WTC11 (cell line): ENCODE results near the gene LYST. TPM values are rescaled to one million over a fixed set of nuclear protein-coding genes. Genes with fewer than 3 reads are reported as not detected.

Experiments used
- ATAC-seq: fragments of 200-7000 bp; cut with Tn5 transposase; 2 replicates; pipeline ENCODE4 v1.10.0; 2021; ENCODE audit warnings: mild to moderate bottlenecking, moderate library complexity
- CTCF ChIA-PET: fragments of 300-600 bp; sonication (Branson Sonifier 250); formaldehyde crosslinking; loops from one replicate; lab custom pipeline; 2021; ENCODE audit warnings: antibody characterized with exemption; lab: Charles Lee
- POLR2A ChIA-PET: fragments of 350-600 bp; sonication (Branson Sonifier 250); formaldehyde crosslinking; loops from one replicate; lab custom pipeline; 2021; ENCODE audit warnings: antibody characterized with exemption; lab: Charles Lee
- DNase-seq: peaks from one replicate; pipeline ENCODE4 v3.0.0; 2021; ENCODE audit warnings: low spot score
- H3K27ac Mint-ChIP-seq: 2 replicates; pipeline ENCODE4 v1.8.0; 2021; ENCODE audit warnings: mixed read lengths
- H3K27me3 Mint-ChIP-seq: 2 replicates; pipeline ENCODE4 v1.8.0; 2021; ENCODE audit warnings: low read depth, mild to moderate bottlenecking, moderate library complexity, mixed read lengths
- H3K36me3 Mint-ChIP-seq: 2 replicates; pipeline ENCODE4 v1.8.0; 2021; ENCODE audit warnings: mixed read lengths
- H3K4me1 Mint-ChIP-seq: 2 replicates; pipeline ENCODE4 v1.8.0; 2022; ENCODE audit warnings: mixed read lengths
- H3K4me3 Mint-ChIP-seq: 2 replicates; pipeline ENCODE4 v1.8.0; 2021; ENCODE audit warnings: mild to moderate bottlenecking, moderate library complexity, mixed read lengths
- H3K9me3 Mint-ChIP-seq: 2 replicates; pipeline ENCODE4 v1.8.0; 2021; ENCODE audit warnings: mixed read lengths
- ATF1 ChIP-seq: sonication (generic); formaldehyde crosslinking; IDR thresholded peaks from 2 replicates; pipeline ENCODE4 v1.8.1; 2023; ENCODE audit warnings: mild to moderate bottlenecking, moderate library complexity, missing genetic modification reagents
- ATF3 ChIP-seq: sonication (generic); formaldehyde crosslinking; conservative IDR thresholded peaks from 2 replicates; pipeline ENCODE4 v1.8.1; 2022; ENCODE audit warnings: mild to moderate bottlenecking, missing genetic modification reagents
- CBFB ChIP-seq: sonication (generic); formaldehyde crosslinking; IDR thresholded peaks from 2 replicates; pipeline ENCODE4 v1.8.1; 2022; ENCODE audit warnings: mild to moderate bottlenecking, low read depth, missing genetic modification reagents
- CTCF ChIP-seq: fragments of 200-600 bp; IDR thresholded peaks from 2 replicates; pipeline ENCODE4 v1.8.0; 2022; ENCODE audit warnings: antibody characterized with exemption
- EMX1 ChIP-seq: fragments of 250-450 bp; sonication (Bioruptor Pico); IDR thresholded peaks from 2 replicates; pipeline ENCODE4 v1.8.0; 2021; ENCODE audit warnings: mild to moderate bottlenecking
- ETV6 ChIP-seq: sonication (generic); formaldehyde crosslinking; IDR thresholded peaks from 2 replicates; pipeline ENCODE4 v1.8.1; 2022; ENCODE audit warnings: mild to moderate bottlenecking, missing genetic modification reagents
- FOXJ3 ChIP-seq: sonication (generic); formaldehyde crosslinking; IDR thresholded peaks from 2 replicates; pipeline ENCODE4 v1.9.0; 2021; ENCODE audit warnings: missing genetic modification reagents, mild to moderate bottlenecking, borderline replicate concordance
- HMGA2 ChIP-seq: fragments of 250-450 bp; sonication (Bioruptor Pico); IDR thresholded peaks from 2 replicates; pipeline ENCODE4 v1.4.0; 2021; ENCODE audit warnings: mild to moderate bottlenecking, moderate library complexity
- IRF1 ChIP-seq: sonication (generic); formaldehyde crosslinking; IDR thresholded peaks from 2 replicates; pipeline ENCODE4 v1.8.0; 2023; ENCODE audit warnings: missing genetic modification reagents
- KAT7 ChIP-seq: sonication (generic); formaldehyde crosslinking; IDR thresholded peaks from 2 replicates; pipeline ENCODE4 v1.8.1; 2023; ENCODE audit warnings: missing genetic modification reagents, mild to moderate bottlenecking, borderline replicate concordance
- MXD4 ChIP-seq: fragments of 250-450 bp; sonication (Bioruptor Pico); IDR thresholded peaks from 2 replicates; pipeline ENCODE4 v1.8.0; 2021; ENCODE audit warnings: mild to moderate bottlenecking, moderate library complexity, borderline replicate concordance
- NFE2L1 ChIP-seq: sonication (generic); formaldehyde crosslinking; IDR thresholded peaks from 2 replicates; pipeline ENCODE4 v1.8.1; 2023; ENCODE audit warnings: missing genetic modification reagents
- OVOL2 ChIP-seq: fragments of 250-450 bp; sonication (Bioruptor Pico); IDR thresholded peaks from 2 replicates; pipeline ENCODE4 v1.9.0; 2021; ENCODE audit warnings: mild to moderate bottlenecking, borderline replicate concordance
- SP1 ChIP-seq: sonication (generic); formaldehyde crosslinking; conservative IDR thresholded peaks from 2 replicates; pipeline ENCODE4 v1.8.1; 2022; ENCODE audit warnings: missing genetic modification reagents
- TCF7 ChIP-seq: sonication (generic); formaldehyde crosslinking; IDR thresholded peaks from 2 replicates; pipeline ENCODE4 v1.8.0; 2022; ENCODE audit warnings: mild to moderate bottlenecking, low read depth, missing genetic modification reagents, moderate library complexity
- TEAD1 ChIP-seq: sonication (generic); formaldehyde crosslinking; IDR thresholded peaks from 2 replicates; pipeline ENCODE4 v1.8.0; 2022; ENCODE audit warnings: mild to moderate bottlenecking, missing genetic modification reagents
- TP53 ChIP-seq: sonication (generic); formaldehyde crosslinking; IDR thresholded peaks from 2 replicates; pipeline ENCODE4 v1.8.1; 2023; ENCODE audit warnings: mild to moderate bottlenecking, missing genetic modification reagents
- ZBTB21 ChIP-seq: sonication (generic); formaldehyde crosslinking; IDR thresholded peaks from 2 replicates; pipeline ENCODE4 v1.8.1; 2023; ENCODE audit warnings: mild to moderate bottlenecking, missing genetic modification reagents, borderline replicate concordance
- ZNF232 ChIP-seq: sonication (generic); formaldehyde crosslinking; IDR thresholded peaks from 2 replicates; pipeline ENCODE4 v1.8.0; 2022; ENCODE audit warnings: mild to moderate bottlenecking, missing genetic modification reagents
- total RNA-seq: library from RNA; stranded (reverse); gene quantifications from 3 replicates; pipeline ENCODE4 v1.2.3, GENCODE V29; 2021
- TF ChIP-seq, protein P1 (sequence below): sonication (generic); formaldehyde crosslinking; IDR thresholded peaks from 2 replicates; pipeline ENCODE4 v1.8.0; 2023; ENCODE audit warnings: missing genetic modification reagents, mild to moderate bottlenecking, borderline replicate concordance
- TF ChIP-seq, protein P2 (sequence below): sonication (generic); formaldehyde crosslinking; IDR thresholded peaks from 2 replicates; pipeline ENCODE4 v1.8.0; 2022; ENCODE audit warnings: mild to moderate bottlenecking, missing genetic modification reagents
- TF ChIP-seq, protein P3 (sequence below): sonication (generic); formaldehyde crosslinking; IDR thresholded peaks from 2 replicates; pipeline ENCODE4 v1.8.1; 2023; ENCODE audit warnings: mild to moderate bottlenecking, missing genetic modification reagents, moderate library complexity
- TF ChIP-seq, protein P4 (sequence below): sonication (generic); formaldehyde crosslinking; IDR thresholded peaks from 2 replicates; pipeline ENCODE4 v1.8.1; 2023; ENCODE audit warnings: mild to moderate bottlenecking, missing genetic modification reagents, borderline replicate concordance

LYST gene
- total RNA-seq, 1 experiment from 2014 or later: 0.59 TPM

DNA sequence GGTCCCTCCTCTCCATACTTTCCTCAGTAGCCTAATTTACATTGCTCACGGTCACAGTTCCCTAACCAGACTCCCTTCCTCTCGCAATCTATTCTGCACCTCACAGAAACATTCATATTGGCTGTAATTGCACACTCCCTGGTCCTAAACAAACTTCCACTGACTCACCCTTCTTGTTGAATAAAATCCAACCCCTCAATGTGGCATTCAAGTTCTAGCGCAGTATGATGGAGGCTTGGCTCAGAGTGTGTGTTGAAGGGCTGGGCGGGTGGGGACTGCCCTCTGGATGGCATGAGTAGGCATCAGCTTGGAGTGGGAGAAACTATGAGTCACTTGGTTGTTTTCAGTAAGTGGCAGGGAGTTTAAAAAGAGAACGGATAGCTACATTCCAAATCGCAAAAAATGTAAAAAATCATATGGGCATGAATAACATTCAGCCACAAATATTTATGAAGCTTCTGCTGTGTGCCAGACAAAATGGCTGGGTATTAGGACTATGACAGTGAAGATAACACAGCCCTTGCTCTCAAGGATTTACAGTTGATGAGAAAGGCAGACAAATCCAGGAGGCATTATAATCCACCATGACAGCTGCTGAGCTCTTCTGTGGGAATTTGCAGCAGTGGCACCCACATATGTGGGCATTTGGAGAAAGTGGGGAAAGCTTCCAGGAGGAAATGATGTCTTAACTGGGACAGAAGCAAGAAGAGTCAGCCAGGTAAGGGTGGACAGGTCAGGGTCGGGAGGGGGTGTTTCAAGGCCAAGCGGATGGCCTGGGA is 42.2 kb upstream of the LYST start (continued):
- TF ChIP-seq, protein P1, sequence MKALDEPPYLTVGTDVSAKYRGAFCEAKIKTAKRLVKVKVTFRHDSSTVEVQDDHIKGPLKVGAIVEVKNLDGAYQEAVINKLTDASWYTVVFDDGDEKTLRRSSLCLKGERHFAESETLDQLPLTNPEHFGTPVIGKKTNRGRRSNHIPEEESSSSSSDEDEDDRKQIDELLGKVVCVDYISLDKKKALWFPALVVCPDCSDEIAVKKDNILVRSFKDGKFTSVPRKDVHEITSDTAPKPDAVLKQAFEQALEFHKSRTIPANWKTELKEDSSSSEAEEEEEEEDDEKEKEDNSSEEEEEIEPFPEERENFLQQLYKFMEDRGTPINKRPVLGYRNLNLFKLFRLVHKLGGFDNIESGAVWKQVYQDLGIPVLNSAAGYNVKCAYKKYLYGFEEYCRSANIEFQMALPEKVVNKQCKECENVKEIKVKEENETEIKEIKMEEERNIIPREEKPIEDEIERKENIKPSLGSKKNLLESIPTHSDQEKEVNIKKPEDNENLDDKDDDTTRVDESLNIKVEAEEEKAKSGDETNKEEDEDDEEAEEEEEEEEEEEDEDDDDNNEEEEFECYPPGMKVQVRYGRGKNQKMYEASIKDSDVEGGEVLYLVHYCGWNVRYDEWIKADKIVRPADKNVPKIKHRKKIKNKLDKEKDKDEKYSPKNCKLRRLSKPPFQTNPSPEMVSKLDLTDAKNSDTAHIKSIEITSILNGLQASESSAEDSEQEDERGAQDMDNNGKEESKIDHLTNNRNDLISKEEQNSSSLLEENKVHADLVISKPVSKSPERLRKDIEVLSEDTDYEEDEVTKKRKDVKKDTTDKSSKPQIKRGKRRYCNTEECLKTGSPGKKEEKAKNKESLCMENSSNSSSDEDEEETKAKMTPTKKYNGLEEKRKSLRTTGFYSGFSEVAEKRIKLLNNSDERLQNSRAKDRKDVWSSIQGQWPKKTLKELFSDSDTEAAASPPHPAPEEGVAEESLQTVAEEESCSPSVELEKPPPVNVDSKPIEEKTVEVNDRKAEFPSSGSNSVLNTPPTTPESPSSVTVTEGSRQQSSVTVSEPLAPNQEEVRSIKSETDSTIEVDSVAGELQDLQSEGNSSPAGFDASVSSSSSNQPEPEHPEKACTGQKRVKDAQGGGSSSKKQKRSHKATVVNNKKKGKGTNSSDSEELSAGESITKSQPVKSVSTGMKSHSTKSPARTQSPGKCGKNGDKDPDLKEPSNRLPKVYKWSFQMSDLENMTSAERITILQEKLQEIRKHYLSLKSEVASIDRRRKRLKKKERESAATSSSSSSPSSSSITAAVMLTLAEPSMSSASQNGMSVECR (CRISPR knock-in tag): no peak
- no peak for TF ChIP-seq ATF1 (CRISPR knock-in tag)
- no peak for TF ChIP-seq TP53 (CRISPR knock-in tag)
- no peak for TF ChIP-seq MXD4 (CRISPR knock-in tag)
- TF ChIP-seq SP1 (CRISPR knock-in tag): no peak
- no peak for TF ChIP-seq CTCF
- TF ChIP-seq TCF7 (CRISPR knock-in tag): no peak
- no peak for TF ChIP-seq EMX1 (CRISPR knock-in tag)
- TF ChIP-seq NFE2L1 (CRISPR knock-in tag): no peak
- TF ChIP-seq, all 79 proteins: peak for 0

GRCh38 chr1:235907897-235908240 is 41.2 kb upstream of the LYST start:
- peaks cover 11% of the 10 kb centered on the region for H3K4me1 Mint-ChIP-seq
- no peak for DNase-seq
- ChIA-PET CTCF (interaction anchor here (1.3 kb wide), 1 partner anchor 64 kb away, joined by 4 read pairs; no protein-coding TSS in a partner anchor), POLR2A (no interaction called here)
- no peak for ATAC-seq
- no peaks in the 10 kb centered on the region for H3K36me3 Mint-ChIP-seq
- H3K9me3 Mint-ChIP-seq: no peaks in the 10 kb centered on the region
- no peak overlapping the region for H3K4me3 Mint-ChIP-seq
- no peaks in the 10 kb centered on the region; the same call in 1 of the 2 replicates for H3K27me3 Mint-ChIP-seq
- no peak overlapping the region for H3K27ac Mint-ChIP-seq
- TF ChIP-seq CBFB (CRISPR knock-in tag): no peak
- TF ChIP-seq ZBTB21: no peak
- no peak for TF ChIP-seq ATF3 (CRISPR knock-in tag)
- TF ChIP-seq ETV6 (CRISPR knock-in tag): no peak
- TF ChIP-seq, protein P2, sequence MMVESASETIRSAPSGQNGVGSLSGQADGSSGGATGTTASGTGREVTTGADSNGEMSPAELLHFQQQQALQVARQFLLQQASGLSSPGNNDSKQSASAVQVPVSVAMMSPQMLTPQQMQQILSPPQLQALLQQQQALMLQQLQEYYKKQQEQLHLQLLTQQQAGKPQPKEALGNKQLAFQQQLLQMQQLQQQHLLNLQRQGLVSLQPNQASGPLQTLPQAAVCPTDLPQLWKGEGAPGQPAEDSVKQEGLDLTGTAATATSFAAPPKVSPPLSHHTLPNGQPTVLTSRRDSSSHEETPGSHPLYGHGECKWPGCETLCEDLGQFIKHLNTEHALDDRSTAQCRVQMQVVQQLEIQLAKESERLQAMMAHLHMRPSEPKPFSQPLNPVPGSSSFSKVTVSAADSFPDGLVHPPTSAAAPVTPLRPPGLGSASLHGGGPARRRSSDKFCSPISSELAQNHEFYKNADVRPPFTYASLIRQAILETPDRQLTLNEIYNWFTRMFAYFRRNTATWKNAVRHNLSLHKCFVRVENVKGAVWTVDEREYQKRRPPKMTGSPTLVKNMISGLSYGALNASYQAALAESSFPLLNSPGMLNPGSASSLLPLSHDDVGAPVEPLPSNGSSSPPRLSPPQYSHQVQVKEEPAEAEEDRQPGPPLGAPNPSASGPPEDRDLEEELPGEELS (CRISPR knock-in tag): no peak
- no peak for TF ChIP-seq HMGA2 (CRISPR knock-in tag)
- no peak for TF ChIP-seq IRF1 (CRISPR knock-in tag)
- TF ChIP-seq OVOL2 (CRISPR knock-in tag): no peak
- TF ChIP-seq TEAD1: no peak
- TF ChIP-seq KAT7 (CRISPR knock-in tag): no peak
- no peak for TF ChIP-seq FOXJ3 (CRISPR knock-in tag)
- no peak for TF ChIP-seq ZNF232 (CRISPR knock-in tag)
- TF ChIP-seq, protein P3, sequence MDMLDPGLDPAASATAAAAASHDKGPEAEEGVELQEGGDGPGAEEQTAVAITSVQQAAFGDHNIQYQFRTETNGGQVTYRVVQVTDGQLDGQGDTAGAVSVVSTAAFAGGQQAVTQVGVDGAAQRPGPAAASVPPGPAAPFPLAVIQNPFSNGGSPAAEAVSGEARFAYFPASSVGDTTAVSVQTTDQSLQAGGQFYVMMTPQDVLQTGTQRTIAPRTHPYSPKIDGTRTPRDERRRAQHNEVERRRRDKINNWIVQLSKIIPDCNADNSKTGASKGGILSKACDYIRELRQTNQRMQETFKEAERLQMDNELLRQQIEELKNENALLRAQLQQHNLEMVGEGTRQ (CRISPR knock-in tag): no peak
- TF ChIP-seq, protein P4, sequence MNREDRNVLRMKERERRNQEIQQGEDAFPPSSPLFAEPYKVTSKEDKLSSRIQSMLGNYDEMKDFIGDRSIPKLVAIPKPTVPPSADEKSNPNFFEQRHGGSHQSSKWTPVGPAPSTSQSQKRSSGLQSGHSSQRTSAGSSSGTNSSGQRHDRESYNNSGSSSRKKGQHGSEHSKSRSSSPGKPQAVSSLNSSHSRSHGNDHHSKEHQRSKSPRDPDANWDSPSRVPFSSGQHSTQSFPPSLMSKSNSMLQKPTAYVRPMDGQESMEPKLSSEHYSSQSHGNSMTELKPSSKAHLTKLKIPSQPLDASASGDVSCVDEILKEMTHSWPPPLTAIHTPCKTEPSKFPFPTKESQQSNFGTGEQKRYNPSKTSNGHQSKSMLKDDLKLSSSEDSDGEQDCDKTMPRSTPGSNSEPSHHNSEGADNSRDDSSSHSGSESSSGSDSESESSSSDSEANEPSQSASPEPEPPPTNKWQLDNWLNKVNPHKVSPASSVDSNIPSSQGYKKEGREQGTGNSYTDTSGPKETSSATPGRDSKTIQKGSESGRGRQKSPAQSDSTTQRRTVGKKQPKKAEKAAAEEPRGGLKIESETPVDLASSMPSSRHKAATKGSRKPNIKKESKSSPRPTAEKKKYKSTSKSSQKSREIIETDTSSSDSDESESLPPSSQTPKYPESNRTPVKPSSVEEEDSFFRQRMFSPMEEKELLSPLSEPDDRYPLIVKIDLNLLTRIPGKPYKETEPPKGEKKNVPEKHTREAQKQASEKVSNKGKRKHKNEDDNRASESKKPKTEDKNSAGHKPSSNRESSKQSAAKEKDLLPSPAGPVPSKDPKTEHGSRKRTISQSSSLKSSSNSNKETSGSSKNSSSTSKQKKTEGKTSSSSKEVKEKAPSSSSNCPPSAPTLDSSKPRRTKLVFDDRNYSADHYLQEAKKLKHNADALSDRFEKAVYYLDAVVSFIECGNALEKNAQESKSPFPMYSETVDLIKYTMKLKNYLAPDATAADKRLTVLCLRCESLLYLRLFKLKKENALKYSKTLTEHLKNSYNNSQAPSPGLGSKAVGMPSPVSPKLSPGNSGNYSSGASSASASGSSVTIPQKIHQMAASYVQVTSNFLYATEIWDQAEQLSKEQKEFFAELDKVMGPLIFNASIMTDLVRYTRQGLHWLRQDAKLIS (CRISPR knock-in tag): no peak
